Osteoblast (primary cell): ENCODE measurements around the gene MAGEA2B. TPM values are rescaled to one million over a fixed set of nuclear protein-coding genes. Genes with fewer than 3 reads are reported as not detected.
"Not testable (repeated sequence)": the region's sequence is repeated elsewhere in the genome, so short reads cannot be mapped to it uniquely, and the experiment has no call there.

Experiments
- DNase-seq: peaks from one replicate; pipeline ENCODE4 v3.0.0; 2011; ENCODE audit warnings: low spot score, mixed read lengths; ENCODE audit not compliant: insufficient read length; ENCODE audit errors: missing footprints
- H2AFZ ChIP-seq: 2 replicates; pipeline ENCODE4 v1.6.0; 2011; ENCODE audit warnings: mild to moderate bottlenecking, low read length
- H3K27ac ChIP-seq: 2 replicates; pipeline ENCODE4 v1.5.1; 2011; ENCODE audit warnings: mild to moderate bottlenecking, low read depth, low read length, moderate library complexity
- H3K27me3 ChIP-seq: 2 replicates; pipeline ENCODE4 v1.6.0; 2012; ENCODE audit warnings: mild to moderate bottlenecking, control low read depth, inconsistent platforms, low read length, moderate library complexity; ENCODE audit not compliant: insufficient read depth
- H3K36me3 ChIP-seq: 2 replicates; pipeline ENCODE4 v1.5.1; 2011; ENCODE audit warnings: mild to moderate bottlenecking, low read length, control low read depth, moderate library complexity; ENCODE audit not compliant: insufficient read depth
- H3K4me1 ChIP-seq: 2 replicates; pipeline ENCODE4 v1.5.1; 2011; ENCODE audit warnings: mild to moderate bottlenecking, low read length, control low read depth, moderate library complexity; ENCODE audit not compliant: insufficient read depth
- H3K4me2 ChIP-seq: 2 replicates; pipeline ENCODE4 v1.6.0; 2011; ENCODE audit warnings: mild to moderate bottlenecking, low read length; ENCODE audit not compliant: insufficient read depth
- H3K4me3 ChIP-seq: fragments of 200-600 bp; sonication (generic); 3 replicates; pipeline ENCODE4 v1.5.1; 2012; ENCODE audit warnings: mild to moderate bottlenecking, low read length, inconsistent platforms; ENCODE audit not compliant: insufficient read depth
- H3K79me2 ChIP-seq: 2 replicates; pipeline ENCODE4 v1.6.0; 2012; ENCODE audit warnings: mild to moderate bottlenecking, low read length, control low read depth, inconsistent platforms; ENCODE audit not compliant: insufficient read depth
- H3K9me3 ChIP-seq: 2 replicates; pipeline ENCODE4 v1.5.1; 2011; ENCODE audit warnings: low read depth, low read length, control low read depth
- H4K20me1 ChIP-seq: 2 replicates; pipeline ENCODE4 v1.6.0; 2012; ENCODE audit warnings: mild to moderate bottlenecking, low read length, control low read depth; ENCODE audit not compliant: insufficient read depth
- total RNA-seq: library from RNA; depleted of rRNA; stranded (reverse); fragments of >200 nt; gene quantifications from 2 replicates; pipeline ENCODE4 v1.2.3, GENCODE V29; 2012
- TF ChIP-seq, protein P1 (sequence below): IDR thresholded peaks from 2 replicates; pipeline ENCODE4 v1.5.1; 2011; ENCODE audit warnings: mild to moderate bottlenecking, low read depth, low read length, moderate library complexity; ENCODE audit errors: extremely low read depth

Gene MAGEA2B, protein sequence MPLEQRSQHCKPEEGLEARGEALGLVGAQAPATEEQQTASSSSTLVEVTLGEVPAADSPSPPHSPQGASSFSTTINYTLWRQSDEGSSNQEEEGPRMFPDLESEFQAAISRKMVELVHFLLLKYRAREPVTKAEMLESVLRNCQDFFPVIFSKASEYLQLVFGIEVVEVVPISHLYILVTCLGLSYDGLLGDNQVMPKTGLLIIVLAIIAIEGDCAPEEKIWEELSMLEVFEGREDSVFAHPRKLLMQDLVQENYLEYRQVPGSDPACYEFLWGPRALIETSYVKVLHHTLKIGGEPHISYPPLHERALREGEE
- total RNA-seq: not detected in 2 replicates

DNA sequence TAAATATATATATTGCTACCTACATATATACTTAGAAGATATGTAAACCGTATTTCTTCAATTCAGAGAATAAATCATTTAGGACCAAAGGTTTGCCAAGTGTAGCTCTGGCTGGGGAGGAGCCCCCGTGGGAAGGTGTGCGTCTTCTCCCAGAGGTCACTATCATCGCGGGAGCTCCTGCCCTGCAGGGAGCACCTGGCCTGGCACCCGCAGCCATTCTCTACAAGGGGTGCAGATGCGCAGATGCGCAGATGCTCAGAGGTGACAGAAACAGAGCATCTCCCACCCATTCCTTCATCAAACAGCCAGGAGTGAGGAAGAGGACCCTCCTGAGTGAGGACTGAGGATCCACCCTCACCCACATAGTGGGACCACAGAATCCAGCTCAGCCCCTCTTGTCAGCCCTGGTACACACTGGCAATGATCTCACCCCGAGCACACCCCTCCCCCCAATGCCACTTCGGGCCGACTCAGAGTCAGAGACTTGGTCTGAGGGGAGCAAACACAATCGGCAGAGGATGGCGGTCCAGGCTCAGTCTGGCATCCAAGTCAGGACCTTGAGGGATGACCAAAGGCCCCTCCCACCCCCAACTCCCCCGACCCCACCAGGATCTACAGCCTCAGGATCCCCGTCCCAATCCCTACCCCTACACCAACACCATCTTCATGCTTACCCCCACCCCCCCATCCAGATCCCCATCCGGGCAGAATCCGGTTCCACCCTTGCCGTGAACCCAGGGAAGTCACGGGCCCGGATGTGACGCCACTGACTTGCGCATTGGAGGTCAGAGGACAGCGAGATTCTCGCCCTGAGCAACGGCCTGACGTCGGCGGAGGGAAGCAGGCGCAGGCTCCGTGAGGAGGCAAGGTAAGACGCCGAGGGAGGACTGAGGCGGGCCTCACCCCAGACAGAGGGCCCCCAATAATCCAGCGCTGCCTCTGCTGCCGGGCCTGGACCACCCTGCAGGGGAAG lies at the start of gene MAGEA2B:
MAGEA2B (plus strand) TSS at position 814 of the 973 bp plus-strand sequence. CDS start 2,479 bp downstream, outside the sequence.
- H2AFZ ChIP-seq, H4K20me1 ChIP-seq, H3K79me2 ChIP-seq, H3K27ac ChIP-seq, H3K4me3 ChIP-seq, H3K27me3 ChIP-seq, H3K4me2 ChIP-seq, DNase-seq, H3K4me1 ChIP-seq, H3K9me3 ChIP-seq, H3K36me3 ChIP-seq: not testable (repeated sequence)

DNA sequence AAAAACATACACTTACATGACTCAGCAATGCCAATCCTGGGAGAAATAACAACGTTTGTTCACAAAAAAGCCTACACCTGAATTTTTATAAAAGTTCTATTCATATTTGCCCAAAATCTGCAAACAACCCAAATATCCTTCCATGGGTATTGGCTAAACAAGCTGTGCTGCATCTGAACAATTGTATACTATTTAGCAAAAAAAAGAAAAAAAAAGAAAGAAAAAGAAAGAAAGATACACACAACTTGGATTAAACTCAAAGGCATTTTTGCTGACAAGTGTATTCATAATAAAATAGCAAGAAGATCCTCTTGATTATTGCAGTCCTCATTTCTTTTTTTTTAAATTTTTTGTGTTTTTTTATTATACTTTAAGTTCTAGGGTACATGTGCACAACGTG lies 40.3 kb upstream of the MAGEA2B start:
- Histone ChIP-seq H4K20me1 (no peaks in the 10 kb centered on the region), H3K9me3 (no peaks in the 10 kb centered on the region), H3K27ac (no peak overlapping the region), H3K79me2 (no peaks in the 10 kb centered on the region), H3K4me2 (no peak overlapping the region), H2AFZ (no peak overlapping the region), H3K4me3 (no peak overlapping the region), H3K27me3 (no peaks in the 10 kb centered on the region), H3K36me3 (no peaks in the 10 kb centered on the region), H3K4me1 (no peaks in the 10 kb centered on the region)
- TF ChIP-seq, protein P1, sequence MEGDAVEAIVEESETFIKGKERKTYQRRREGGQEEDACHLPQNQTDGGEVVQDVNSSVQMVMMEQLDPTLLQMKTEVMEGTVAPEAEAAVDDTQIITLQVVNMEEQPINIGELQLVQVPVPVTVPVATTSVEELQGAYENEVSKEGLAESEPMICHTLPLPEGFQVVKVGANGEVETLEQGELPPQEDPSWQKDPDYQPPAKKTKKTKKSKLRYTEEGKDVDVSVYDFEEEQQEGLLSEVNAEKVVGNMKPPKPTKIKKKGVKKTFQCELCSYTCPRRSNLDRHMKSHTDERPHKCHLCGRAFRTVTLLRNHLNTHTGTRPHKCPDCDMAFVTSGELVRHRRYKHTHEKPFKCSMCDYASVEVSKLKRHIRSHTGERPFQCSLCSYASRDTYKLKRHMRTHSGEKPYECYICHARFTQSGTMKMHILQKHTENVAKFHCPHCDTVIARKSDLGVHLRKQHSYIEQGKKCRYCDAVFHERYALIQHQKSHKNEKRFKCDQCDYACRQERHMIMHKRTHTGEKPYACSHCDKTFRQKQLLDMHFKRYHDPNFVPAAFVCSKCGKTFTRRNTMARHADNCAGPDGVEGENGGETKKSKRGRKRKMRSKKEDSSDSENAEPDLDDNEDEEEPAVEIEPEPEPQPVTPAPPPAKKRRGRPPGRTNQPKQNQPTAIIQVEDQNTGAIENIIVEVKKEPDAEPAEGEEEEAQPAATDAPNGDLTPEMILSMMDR: no peak
- no peak for DNase-seq

DNA sequence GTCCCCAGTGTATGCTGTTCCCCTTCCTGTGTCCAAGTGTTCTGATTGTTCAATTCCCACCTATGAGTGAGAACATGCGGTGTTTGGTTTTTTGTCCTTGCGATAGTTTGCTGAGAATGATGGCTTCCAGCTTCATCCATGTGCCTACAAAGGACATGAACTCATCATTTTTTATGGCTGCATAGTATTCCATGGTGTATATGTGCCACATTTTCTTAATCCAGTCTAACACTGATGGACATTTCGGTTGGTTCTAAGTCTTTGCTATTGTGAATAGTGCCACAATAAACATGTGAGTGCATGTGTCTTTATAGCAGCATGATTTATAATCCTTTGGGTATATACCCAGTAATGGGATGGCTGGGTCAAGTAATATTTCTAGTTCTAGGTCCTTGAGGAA lies 39.8 kb upstream of the MAGEA2B start:
- H4K20me1 ChIP-seq, H3K27me3 ChIP-seq, H3K27ac ChIP-seq, H2AFZ ChIP-seq, H3K4me3 ChIP-seq, H3K4me2 ChIP-seq, H3K79me2 ChIP-seq, DNase-seq, H3K9me3 ChIP-seq, H3K36me3 ChIP-seq, H3K4me1 ChIP-seq: not testable (repeated sequence)

DNA sequence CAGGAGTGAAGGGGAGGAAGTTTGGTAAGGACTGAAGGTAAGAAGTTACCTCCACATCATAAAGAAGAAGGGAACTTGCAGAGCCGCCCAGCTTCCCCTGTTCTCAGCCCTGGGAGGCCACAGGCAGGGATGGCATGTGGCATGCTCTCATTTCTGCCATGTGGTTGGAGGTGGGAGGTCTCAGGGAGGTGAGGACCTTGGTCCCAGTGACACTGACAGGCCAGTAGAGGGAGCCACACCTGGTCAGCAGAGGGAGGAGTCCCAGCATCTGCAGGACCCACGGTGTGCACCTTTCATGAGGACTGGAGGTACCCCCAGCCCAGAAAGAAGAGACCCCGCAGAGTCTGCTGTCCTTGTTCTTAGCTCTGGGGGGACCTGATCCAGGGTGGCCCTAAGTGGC lies 33.4 kb upstream of the MAGEA2B start:
- not testable (repeated sequence) for H3K4me2 ChIP-seq, H3K9me3 ChIP-seq, H3K4me1 ChIP-seq, H4K20me1 ChIP-seq, H2AFZ ChIP-seq, H3K4me3 ChIP-seq, DNase-seq, H3K27ac ChIP-seq, H3K36me3 ChIP-seq, H3K79me2 ChIP-seq, H3K27me3 ChIP-seq

DNA sequence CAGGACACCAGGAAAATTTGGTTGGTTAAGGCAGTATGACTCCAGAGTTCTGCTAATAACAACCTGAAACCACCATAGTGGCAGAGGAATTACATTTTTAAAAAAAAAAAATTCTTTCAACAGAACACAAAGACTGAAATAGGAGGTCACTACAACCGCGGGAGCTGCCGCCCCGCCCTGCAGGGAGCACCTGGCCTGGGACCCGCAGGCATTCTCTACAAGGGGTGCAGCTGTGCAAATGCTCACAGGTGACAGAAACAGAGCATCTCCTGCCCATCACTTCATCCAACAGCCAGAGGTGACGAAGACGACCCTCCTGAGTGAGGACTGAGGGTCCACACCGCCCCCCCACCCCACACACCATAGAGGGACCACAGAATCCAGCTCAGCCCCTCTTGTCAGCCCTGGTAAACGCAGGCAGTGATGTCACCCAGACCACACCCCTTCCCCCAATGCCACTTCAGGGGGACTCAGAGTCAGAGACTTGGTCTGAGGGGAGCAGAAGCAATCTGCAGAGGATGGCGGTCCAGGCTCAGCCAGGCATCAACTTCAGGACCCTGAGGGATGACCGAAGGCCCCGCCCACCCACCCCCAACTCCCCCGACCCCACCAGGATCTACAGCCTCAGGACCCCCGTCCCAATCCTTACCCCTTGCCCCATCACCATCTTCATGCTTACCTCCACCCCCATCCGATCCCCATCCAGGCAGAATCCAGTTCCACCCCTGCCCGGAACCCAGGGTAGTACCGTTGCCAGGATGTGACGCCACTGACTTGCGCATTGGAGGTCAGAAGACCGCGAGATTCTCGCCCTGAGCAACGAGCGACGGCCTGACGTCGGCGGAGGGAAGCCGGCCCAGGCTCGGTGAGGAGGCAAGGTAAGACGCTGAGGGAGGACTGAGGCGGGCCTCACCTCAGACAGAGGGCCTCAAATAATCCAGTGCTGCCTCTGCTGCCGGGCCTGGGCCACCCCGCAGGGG lies 16.2 kb upstream of the MAGEA2B start, which contains the start of gene MAGEA3:
MAGEA3 (plus strand) TSS at position 843 of the 980 bp plus-strand sequence. CDS start 2,039 bp downstream, outside the sequence.
- not testable (repeated sequence) for H3K4me2 ChIP-seq, H2AFZ ChIP-seq, H3K36me3 ChIP-seq, H3K27me3 ChIP-seq, H3K4me1 ChIP-seq, H3K4me3 ChIP-seq, H3K79me2 ChIP-seq, H3K9me3 ChIP-seq, DNase-seq, H4K20me1 ChIP-seq, H3K27ac ChIP-seq

DNA sequence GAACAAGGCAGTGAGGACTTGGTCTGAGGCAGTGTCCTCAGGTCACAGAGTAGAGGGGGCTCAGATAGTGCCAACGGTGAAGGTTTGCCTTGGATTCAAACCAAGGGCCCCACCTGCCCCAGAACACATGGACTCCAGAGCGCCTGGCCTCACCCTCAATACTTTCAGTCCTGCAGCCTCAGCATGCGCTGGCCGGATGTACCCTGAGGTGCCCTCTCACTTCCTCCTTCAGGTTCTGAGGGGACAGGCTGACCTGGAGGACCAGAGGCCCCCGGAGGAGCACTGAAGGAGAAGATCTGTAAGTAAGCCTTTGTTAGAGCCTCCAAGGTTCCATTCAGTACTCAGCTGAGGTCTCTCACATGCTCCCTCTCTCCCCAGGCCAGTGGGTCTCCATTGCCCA lies 14.0 kb upstream of the MAGEA2B start:
- not testable (repeated sequence) for H3K79me2 ChIP-seq, H2AFZ ChIP-seq, DNase-seq, H3K4me2 ChIP-seq, H3K36me3 ChIP-seq, H4K20me1 ChIP-seq, H3K27ac ChIP-seq, H3K27me3 ChIP-seq, H3K9me3 ChIP-seq, H3K4me3 ChIP-seq, H3K4me1 ChIP-seq

DNA sequence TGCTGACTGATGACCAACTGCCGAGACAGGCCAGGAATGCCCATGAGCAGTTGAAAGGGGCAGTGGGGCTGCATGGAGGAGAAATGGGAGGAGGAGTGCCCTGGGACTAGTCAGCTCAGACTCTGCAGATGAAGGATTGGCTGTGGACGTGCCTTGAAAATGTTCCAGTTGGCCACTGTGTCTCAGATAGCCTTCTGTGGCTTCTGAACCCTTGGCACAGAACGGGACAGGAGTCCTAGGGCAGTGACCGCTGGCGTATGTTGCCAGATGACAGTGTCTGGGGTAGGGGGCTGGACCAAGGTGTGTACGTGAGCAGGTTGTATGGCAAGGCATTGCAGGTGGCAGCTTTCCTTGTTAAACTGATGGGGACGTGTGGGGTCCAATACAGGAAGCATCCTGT lies 7.9 kb upstream of the MAGEA2B start:
- not testable (repeated sequence) for H3K27ac ChIP-seq, H3K4me2 ChIP-seq, H3K9me3 ChIP-seq, DNase-seq, H3K79me2 ChIP-seq, H3K4me3 ChIP-seq, H2AFZ ChIP-seq, H3K36me3 ChIP-seq, H3K27me3 ChIP-seq, H3K4me1 ChIP-seq, H4K20me1 ChIP-seq
